HG03520 (cell line): ENCODE measurements around the gene SUGP1.

Experiments
- ATAC-seq: cut with Tn5 transposase; IDR thresholded peaks from one replicate; pipeline ENCODE4 v1.9.1; 2021; ENCODE audit warnings: mild to moderate bottlenecking, moderate library complexity; ENCODE audit not compliant: unreplicated experiment

Gene SUGP1

DNA sequence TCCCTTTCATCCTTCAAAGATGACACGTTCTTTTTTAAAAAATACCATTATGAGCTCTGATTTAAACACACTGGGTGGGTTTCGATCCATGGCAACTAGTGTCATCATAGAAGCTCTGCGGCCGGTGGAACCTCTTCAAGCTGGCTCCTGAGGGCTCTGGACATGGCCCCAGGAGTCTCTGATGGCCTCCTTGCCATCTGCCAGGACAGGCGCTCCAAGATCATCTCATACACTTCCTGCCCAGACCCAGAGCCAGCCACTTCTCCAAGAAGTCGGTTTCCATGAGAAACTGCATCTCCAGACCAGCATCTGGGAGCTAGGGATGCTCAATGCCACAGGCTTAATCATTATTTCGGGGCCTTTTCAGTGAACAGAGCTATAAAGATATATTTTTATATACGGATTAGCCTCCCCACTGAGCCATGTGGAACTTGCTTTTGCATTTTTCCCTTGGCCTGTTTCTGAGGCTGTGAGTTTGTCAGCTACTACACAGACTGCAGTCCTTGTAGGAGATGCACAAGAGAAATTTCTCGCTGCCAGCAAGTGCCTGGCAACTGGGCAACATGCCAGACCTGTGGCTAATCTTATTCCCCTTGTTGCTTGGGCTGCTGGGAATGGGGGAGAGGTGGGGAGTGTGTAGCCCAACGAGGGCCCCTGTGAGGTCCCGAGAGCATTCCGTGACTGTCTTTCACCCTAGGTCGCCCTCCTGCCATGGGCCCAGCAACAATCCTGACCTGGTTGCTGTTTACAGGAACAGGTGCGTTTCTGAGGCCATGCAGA, 15.9 kb downstream of the SUGP1 start:
- no peak for ATAC-seq

DNA sequence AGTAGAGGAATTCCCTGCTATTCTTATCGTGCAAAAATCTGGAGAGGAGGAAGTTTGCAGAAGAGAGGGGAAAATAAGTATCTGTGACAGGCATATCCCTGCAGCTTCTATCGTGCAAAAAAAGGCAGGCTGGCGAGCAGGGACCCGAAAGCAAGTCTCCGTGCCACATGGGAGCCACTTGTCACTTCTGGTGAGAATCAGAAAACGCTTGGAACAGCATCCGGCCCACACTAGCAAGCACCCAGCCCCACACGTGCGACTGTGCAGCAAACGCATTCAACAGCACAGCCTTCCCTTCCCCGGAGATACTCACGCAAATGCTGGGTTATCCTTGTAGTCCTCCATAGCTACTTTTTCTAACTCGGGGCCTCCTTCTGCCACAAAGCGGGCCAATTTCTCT, 16.9 kb downstream of the SUGP1 start:
- no peak for ATAC-seq

- no peak for ATAC-seq
These were observed 19.7 kb downstream of the SUGP1 start for GRCh38 chr19:19300613-19301012.

DNA sequence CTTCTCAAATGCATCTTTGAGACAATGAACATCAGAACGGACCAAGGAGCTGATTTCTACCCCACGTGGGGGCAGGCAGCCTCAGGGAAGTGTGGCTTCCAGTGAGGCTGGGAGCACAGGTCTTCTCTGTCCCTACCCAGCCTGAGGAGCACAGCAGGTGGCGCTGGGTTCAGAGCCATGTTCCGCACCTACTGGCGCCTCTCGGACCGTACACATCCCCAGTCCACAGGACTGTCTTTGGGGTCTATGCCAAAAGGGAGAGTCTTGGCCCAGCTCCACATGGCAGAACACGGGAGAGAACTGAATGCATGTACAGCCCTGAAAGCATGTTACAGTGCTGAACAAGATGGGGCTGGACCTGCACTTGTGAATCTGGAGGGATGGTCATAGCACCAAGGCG, 22.6 kb downstream of the SUGP1 start:
- no peak for ATAC-seq

DNA sequence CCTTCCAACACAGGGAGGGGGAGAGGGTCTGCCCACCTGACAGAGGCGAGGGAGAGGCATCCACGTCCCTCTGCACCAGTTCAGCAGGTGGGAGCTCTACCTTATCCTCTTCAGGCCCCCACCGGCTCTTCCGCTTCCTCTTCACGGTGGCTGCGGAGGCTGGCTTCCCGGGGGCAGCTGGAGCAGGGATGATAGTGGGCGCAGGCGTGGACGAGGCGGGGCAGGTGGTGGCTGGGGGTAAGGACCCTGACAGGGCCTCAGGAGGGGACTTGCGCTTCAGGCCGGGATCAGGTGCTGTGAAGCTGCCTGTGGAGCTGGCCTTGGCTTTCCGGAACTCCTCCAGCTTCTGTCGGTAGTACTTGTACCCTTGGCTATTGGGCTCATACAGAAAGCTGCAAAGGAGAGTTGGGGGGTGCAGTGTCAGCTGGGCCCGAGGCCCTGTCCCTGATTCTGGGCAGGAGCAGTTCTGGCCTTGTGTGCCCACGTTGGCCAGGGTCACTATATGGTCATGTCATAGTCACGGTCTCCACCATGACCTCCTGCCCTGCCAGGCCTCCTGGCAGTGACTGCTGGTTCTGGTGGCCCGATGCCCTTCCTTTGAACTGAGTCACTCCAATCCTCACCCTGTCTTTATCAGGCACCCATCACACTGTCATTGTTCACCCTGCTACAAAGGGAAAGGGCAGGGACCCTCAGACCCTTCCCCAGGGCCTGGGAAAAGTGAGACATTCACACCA, 23.2 kb downstream of the SUGP1 start:
- ATAC-seq, result no peak

GRCh38 chr19:19294914-19295313, 25.4 kb downstream of the SUGP1 start:
- ATAC-seq, result no peak

GRCh38 chr19:19292607-19293006, 27.7 kb downstream of the SUGP1 start:
- ATAC-seq, result no peak

DNA sequence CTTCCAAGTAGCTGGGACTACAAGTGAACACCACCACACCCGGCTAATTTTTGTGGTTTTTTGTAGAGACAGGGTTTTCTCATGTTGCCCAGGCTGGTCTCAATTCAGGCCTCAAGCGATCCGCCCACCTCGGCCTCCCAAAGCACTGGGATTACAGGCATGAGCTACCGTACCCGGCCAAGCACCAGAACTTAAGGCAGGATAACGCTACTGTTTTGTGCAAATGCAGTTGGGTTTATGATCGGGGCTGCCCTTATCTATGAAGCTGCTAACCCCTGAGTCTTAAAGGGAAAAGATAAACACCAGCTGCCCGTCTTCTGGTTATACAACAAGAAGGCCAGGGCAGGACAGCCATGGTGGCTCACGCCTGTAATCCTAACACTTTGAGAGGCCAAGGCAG, 34.6 kb downstream of the SUGP1 start:
- ATAC-seq, result no peak

GRCh38 chr19:19280561-19280960, 39.7 kb downstream of the SUGP1 start:
- no peak for ATAC-seq

DNA sequence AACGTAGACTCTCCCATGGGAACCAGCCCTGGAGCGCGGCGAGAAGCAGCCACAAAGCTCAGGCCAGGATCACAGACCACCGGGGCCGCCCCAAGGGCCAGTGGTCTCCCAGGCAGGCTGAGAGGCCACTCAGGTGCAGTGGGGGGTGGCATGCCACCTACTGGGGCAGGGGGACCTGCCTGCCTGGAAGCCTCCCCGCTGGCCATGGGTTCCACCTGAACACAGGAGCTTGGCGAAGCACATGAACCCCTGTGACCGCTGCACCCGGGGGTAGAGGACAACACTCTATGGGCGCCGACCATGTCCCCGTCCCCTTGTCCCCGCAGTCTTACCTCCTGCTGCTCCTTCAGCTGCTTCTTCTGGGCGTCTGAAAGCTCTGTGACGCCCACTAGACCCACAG, 40.5 kb downstream of the SUGP1 start:
- ATAC-seq, result no peak

DNA sequence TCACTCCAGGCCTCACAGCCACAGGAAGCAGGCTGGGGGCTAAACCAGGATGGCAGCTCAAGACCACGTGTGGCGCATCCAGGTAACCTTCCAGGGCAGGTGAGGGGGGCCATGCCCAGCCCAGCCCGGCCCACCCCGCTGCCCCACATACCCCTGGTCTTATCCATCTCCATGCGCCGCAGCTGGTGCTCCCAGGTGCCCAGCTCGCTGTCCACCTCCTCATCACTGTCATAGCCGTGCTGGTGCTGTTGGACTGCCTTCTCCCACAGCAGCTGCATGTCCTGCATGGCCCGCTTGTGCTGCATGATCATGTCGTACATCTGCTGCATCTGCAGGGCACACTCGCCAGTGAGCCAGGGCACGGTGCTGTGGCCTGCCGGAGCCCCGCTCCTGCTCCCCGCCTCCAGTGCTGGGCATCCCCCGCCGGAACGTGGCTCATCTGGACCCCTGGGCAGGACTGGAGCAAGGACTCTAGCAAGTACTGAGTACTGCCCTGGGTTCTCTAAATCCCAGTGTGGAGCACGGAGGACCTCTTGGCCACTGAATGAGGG, 41.2 kb downstream of the SUGP1 start:
- no peak for ATAC-seq

DNA sequence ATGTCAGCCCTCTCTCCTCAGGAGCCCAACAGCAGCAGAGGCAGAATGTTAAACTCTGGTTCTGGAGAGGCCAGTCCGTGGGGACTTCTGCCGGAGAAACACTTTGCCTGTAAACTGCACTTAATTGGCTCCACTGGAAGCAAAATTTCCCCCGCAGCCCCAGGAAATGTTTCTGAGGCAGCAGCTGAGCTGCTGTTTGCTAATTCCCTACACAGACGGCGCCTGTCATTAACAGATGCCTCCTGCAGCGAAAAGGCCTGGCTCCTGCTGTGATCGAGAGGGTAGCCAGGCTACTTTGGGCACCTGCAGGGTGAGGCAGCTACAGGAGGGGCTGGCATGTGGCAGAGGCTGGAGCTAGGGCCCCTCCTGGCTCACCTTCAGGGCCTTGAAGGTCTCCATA, 42.0 kb downstream of the SUGP1 start:
- no peak for ATAC-seq

GRCh38 chr19:19276851-19277250, 43.5 kb downstream of the SUGP1 start:
- no peak for ATAC-seq

DNA sequence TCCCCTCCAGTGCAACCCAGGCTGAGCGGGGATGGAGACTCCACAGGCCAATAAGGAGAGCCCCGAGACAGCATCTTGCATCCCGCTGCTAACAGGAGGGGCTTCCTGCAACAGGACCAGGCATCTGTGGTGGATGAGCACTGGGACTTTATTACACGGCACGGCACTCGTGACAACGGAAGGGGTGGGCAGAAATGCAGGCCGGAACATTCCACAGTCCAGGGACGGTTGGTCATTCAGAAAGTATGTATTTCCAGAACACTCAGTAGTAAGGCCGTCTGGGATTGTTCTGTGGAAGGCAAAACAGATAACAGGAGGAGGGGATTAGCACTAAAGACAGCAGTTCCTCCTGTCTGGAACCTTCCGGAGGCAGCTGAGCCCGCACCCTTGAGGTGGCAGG, 43.9 kb downstream of the SUGP1 start:
- no peak for ATAC-seq

GRCh38 chr19:19274716-19275565, 45.4 kb downstream of the SUGP1 start:
- ATAC-seq, result no peak

DNA sequence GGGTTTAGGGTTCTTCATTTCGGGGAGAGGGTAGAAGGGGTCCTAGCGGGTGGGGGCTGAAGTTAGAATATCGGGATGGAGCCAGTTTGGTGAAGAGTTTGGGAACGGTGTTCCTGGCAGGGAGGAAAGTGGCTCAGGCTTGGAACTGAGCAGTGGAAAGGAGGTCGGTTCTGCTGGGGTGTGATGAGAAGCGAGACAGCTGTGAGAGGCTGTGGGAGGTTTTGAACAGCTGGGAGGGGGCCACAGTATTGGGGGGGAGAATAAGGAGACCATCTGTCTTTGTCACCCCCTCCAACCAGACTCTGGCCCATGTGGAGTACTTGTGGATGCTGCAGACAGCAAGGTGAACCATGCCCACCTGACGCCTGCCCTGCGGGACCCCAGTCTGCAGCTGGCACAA, 46.2 kb downstream of the SUGP1 start:
- no peak for ATAC-seq

GRCh38 chr19:19271828-19272599, 48.3 kb downstream of the SUGP1 start:
- ATAC-seq, result no peak

DNA sequence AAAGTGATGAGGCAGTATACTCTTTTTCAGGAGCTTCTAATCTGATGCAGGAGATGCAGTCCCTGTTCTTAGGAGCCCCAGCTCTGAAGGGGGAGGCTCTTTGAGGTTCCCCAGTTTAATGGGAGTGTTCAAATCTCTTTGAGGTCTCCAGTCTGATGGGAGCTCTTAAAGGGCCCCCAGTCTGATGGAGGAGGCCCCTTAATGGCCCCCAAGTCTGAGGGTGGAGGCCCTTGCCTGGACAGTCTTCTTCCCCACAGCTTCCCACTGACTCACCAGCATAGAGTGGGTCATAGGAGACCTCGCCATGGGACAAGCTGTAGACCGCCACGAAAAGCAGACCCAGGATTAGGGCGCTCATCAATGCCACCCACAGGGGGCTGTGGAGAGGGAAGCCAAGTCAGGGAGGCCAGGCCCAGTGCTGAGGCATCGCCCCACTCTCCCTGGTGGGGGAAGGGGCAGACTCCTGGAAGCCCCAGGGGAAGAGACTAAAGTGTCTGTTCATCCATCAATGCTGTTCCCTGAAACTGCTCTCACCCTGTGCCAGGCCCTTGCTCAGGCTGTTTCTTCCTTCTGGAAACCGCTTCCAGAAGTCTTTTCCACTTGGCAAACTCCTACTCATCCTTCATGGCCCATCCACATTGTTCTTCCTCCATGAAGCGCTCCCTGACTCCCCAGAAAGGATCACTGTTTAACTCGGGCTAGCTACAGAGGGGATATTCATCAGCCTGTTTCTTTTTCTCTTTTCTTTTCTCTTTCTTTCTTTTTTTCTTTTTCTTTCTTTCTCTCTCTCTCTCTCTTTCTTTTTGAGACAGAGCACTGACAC, 49.3 kb downstream of the SUGP1 start:
- ATAC-seq, result no peak

GRCh38 chr19:19269952-19270694, 50.2 kb downstream of the SUGP1 start:
- ATAC-seq, result no peak
